Effector CD4-positive, alpha-beta T cell (primary cell): Measurements from ENCODE around the gene NPAT.
"Not testable (repeated sequence)": the region's sequence is repeated elsewhere in the genome, so short reads cannot be mapped to it uniquely, and the experiment has no call there.

Experiments used
- DNase-seq: peaks from one replicate; pipeline ENCODE4 v3.0.0-alpha.2; 2020

NPAT gene

DNA sequence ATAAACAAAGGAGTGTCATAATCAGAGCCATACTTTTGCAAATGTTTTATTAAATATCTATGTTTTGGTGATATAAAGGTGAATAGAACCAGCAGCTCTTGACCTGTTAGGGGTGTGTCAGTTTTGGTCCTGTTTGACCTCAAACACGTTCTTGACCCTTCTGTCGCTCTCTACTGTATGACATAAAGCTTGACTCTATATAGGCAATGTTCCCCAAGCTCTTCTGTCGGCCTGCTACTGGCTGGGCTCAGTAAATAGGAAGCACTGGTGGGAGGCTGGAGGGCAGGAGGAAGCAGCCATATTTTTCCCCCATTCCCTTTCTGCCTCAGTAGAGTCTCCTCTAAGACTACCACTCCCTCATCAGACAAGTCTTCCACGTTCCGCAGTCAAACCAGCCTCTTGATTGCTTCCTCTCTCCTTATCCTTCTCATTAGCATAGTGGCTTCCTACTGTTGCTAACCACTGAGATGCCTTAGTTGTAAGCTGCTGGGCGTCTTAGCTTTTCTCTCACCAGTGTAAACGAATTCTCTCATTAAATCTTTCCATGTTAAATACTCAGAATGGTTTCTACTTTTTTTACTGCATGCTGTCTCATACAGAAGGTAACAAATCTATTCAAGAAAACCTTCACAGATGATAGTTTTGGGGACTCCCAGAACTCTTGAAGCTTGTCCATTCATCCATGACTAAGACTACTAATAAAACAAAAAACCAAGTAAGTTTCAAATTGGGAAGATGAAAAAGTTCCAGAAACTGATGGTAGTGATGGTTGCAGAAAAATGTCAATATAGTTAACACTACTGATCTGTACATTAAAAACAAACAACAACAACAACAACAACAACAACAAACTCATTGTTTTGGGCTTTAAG lies 3.3 kb downstream of the NPAT start:
- DNase-seq = no peak

DNA sequence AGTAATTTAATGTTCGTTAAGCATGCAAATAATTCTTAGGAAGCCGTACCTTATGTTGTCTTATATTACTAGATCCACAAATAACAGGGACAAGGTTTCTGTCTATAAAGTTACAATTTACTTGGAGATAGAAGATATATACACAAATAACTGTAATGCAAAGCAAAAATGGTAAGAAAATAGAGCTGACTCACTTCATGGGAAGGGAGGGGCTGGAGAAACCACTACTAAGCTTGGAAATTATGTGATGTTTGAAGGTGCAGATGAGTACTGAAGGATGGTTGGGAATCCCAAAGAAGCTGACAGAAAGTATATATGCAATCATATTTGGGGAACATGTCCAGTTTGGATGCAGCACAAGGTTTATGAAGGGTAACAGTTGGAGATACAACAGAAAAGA lies 4.0 kb downstream of the NPAT start:
- DNase-seq = no peak

DNA sequence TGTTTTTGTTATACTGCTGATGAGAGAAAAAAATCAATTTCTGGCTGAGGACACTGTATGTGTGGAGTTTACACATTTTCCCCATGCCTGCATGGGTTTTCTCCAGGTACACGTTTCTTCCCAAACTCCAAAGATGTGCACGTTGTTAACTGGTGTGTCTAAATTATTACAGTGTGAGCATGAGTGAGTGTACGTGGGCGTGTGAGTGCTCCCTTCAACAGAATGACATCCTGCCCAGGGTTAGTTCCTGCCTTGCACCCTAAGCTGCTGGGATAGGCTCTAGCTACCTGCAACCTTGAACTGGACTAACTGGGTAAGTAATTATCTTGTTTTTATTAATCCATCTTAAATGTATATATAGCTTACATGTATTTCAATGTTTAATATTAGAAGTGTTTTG lies 5.5 kb downstream of the NPAT start:
- DNase-seq = no peak

DNA sequence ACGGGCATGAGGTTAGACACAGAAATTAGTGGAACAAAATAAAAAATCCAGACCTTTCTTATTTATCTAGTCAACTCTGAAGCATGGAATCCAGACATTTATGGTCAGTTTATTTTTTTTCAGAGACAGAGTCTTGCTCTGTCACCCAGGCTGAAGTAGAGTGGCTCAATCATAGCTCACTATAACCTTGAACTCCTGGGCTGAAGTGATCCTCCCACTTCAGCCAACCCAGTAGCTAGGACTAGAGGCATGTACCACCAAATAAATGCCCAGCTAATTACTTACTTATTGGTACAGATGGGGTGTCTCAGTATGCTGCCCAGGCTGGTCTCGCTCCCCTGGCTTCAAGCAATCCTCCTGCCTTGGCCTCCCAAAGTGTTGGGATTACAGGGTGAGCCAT lies 8.7 kb downstream of the NPAT start:
- no peak for DNase-seq

DNA sequence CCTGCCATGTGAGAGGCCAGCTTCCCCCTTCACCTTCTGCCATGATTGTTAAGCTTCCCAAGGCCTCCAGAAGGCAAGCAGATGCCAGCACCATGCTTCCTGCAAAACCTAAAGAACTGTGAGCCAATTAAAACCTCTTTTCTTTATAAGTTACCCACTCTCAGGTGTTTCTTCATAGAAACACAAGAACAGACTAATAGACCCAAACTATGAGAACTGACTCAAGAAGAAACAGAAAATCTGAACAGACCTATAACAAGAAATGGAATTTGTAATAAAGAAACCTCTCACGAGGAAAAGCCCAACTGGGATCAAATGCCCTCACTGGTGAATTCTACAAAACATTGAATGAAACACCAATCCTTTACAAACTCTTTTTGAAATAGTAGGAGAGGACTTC lies 12.0 kb downstream of the NPAT start:
- no peak for DNase-seq

DNA sequence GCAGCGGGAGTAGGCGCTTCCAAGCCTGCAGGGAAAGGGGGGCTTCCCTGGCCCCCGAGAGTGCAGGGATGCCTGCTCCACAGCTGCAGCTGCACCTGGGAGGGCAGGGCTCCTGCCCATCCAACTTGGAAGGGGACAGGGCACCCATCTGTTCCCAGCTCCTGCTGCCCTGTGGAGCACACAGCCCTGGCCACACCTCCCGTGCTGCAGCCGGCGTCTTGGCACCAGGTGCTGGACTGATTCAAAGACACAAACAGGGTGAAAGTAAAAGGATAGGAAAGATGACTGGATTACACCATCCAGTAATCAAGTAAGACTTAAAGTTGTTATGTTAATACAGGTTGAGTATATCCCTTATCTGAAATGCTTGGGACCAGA lies 14.8 kb downstream of the NPAT start:
- DNase-seq = no peak

DNA sequence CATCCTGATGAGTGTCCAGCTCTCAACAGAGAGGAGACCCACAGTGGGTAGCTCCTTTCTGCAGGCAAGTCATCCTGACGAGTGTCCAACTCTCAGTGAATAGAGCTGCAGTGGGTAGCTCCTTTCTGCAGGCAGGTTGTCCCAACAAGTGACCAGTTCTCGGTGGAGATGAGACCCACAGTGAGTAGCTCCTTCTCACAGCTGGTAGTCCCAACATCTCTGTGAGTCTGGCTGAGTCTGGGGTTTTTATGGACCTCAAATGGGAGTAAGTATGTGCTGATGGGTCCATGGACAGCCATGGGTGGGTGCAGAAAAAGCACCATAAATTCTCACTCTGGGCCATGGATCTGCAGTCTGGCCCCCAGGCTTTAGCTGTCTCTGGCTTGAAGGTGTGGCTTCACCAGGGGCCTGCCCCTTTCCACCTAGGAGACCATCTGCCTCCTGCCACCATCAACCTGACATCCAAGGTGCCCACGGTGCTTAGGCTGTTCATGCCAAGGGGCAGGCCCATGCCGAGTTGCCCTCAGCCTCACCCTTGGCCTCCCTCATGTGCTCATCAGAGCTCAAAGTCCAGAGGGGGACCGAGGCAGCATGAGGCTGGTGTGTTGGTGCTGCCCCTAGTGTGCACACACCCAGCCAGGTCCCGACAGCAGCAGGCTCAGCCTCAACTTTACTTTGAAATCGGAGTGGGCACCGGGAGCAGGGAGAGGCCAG lies 15.3 kb downstream of the NPAT start:
- no peak for DNase-seq

DNA sequence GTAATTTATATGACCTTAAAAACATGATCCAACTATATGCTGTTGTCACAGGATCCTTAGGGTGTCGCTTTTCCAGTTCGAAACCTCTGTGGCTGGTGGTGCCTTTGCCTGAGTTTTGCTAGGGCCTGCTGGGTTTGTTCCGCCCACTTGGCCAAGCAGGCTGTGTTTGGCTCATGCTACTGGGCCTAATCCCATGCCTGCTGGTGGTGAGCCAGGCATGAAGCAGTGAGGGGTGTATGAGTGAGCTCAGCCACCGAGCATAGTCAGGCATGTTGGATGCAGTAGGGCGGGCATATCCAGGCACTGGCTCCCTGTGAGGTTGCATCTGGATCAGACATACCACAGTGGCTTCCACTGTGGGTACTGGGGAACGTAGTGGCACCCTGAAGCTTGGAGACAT lies 16.3 kb downstream of the NPAT start:
- no peak for DNase-seq

DNA sequence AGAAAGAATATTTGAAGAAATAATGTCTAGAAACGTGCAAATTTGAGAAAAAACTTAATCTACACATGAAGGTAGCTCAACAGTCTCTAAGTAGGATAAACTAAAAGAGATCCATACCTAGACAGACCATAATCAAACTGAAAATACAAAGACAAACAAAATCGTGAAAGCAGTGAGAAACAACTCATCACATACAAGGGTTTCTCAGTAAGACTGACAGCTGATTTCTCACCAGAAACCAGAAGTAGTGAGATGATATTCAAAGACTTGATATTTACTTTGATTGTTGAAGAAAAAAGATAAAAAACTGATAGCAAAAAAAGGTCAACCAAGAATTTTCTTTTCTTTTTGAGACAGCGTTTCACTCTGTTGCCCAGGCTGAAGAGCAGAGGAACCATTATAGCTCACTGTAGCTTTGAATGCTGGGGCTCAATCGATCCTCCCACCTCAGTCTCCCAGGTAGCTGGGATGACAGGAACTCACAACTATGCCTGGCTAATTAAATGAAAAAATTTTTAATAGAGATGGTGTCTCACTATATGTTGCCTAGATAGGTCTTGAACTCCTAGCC lies 17.4 kb downstream of the NPAT start:
- DNase-seq = no peak

DNA sequence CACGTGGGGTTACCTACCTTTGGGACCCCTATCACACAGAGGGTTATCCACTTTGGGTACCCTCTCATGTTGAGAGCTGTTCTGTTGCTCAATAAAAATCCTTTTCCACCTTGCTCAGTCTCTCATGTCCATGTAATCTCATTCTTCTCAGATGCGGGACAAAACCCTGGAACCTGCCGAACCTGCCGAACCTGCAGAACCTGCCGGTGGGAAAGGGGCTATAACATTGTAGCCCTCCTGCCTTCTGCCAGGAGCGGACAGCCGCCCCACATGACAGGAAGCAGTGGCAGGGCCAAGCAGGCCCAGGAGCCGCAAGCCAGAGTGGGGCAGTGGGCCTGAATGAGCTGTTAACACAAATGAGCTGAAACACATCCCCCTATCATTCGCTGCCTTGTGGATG lies 18.1 kb downstream of the NPAT start:
- no peak for DNase-seq

DNA sequence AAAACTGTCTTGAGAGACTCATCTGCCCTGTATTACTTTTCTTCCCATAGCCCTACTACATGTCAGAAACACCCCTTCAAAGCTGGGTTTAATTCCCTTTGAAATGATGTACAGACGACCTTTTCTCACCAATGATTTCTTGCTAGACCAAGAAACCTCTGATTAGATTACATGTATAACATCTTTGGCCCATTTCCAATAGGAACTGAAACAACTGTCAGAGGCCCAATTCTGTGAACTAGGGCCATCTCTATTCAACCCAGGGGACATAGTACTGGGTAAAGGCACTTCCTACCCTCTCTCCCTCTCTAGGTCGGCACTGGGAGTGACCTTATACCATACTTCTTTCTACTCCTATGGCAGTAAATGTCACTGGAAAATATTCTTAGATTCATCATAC lies 19.4 kb downstream of the NPAT start:
- DNase-seq = no peak

DNA sequence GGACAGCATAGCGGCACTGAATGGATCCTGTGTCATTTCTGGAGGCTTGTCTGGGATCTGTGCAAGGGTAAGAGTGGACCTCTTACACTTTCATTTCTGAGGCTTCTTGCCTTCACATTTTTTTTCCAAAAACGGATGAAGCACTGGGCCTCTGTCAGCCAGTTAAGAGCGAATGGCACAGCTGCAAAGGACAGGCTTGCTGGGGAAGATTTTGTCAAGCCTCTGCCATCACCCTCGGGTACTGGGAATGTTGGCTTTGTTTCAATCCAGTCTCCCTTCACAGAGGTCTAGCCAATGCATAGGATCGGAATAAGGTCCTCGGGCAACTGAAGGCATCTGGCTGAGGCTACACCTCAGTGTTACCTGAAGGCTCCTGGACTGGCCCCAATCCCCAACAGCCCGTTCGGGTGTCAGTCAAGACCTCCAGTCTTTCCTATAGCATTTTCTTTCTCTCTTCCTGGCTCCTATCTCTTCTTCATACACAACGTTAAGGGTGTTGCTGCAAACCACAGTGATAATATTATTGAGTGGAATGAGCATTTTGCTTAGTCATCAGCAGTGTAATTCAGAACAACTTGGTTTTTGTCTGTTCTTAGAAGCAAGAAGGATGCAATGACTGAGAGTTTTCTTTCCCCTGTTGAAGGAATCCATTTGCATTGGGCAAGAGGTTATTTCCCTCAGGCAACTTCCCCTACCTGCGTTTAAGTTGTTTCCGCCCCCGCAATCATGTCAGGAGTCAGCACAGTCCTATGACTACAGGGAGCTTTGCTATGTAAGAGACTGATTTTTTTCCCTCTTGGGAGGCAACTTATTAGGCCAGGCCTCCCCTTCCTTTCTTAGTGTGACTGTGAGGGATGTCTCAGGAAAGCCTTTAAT lies 22.8 kb downstream of the NPAT start:
- no peak for DNase-seq

DNA sequence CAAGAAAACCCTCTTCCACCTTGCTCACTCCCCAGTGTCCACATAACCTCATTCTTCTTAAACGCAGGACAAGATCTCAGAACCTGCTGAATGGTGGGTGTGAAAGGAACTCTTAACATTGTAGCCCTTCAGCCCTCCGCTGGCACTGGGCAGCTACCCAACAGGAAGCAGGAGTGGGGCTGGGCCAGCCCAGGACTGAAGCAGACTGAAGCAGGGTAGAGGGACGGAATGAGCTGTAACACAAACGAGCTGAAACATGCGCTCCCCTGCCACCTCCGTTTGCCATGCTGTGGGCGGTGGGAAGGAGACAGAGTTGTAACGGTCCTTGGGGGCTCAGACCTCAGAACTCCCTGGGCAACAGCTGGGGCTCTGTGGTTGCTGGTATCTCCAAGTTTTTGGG lies 23.6 kb downstream of the NPAT start:
- DNase-seq = no peak

DNA sequence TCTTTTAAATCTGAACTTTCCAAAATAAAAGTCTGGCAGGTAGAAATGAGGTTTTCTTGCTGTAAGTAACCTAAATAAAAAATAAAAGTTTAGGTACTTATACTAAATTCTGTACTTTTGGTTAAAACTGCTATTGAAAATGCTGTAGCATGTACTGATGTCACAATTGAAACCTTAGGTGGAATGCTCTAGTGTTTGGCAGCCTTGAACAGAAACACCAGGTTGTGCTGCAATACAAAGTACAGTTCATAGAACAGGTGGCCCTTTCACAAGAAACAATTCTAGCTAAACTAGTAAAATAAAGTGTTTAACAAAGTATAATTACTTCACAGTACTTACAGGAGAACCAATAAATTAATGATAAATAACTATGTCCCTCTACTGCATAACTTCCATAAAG lies 25.1 kb downstream of the NPAT start:
- DNase-seq = no peak

DNA sequence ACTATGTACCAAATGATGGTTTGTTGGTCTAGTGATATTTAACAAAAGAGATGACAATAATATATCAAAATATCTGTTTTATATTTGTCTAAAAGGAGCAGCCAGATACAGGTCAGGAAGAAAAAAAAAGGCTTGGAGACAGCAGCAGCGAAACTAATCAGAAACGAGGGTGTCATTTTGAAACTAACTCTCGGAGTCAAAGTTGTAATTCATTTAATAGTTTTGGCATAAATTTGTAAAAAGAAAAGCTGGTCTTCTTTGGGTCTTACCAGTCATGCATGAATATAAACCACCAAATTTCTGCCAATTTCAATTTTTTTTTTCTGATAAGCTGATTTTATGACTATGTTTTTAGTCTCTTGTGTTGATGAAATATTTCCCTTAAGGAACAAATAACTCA lies 25.5 kb downstream of the NPAT start:
- DNase-seq = no peak

DNA sequence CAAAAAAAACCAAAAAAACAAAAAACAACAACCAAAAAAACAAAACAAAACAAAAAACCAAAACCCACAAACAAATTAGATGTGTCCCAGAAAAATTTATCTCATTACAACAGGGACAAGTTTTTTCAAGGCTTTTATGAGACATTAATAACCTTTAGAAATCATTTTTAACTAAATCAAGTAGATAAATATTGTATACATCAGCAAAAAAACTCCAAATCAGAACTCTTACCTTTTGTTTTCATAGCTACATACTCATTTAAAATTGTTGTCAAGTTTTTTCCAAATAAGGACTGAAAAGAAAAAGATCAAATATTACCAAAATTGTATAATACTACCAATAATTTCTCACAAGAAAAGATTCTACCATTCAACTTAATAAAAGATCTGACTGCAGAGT lies 28.7 kb downstream of the NPAT start:
- DNase-seq = no peak

DNA sequence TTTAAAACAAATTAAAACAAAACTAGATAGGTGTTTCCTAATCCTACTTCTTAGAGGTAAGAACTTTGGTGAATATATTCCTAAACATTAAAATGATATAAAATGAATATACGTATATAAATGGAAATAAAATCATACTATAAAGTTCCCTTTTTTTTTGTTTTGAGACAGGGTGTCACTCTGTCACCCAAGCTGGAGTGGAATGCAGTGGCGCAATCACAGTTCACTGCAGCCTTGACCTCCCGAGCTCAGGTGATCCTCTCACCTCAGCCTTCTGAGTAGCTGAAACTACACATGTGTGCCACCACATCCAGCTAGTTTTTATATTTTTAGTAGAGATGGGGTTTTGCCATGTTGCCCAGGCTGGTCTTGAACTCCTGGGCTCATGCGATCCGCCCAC lies 44.9 kb downstream of the NPAT start:
- DNase-seq = no peak

DNA sequence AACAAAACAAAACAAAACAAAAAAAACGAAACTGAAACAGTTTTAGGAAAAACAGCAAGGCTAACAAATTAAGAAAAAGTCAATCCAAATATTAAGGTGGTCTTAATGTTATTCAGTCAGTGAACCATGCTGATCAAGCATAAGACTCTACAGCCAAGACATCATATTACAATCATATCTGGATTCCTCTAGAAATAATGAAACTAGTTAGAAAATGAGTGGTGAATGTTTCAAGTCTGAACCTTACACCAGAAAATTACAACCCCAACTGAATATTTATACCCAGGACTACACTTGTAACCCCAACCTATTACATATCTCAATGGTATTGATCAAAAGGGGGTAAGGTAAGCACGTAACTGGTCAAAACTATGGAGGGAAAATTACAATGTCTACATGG lies 52.3 kb downstream of the NPAT start:
- DNase-seq = no peak

DNA sequence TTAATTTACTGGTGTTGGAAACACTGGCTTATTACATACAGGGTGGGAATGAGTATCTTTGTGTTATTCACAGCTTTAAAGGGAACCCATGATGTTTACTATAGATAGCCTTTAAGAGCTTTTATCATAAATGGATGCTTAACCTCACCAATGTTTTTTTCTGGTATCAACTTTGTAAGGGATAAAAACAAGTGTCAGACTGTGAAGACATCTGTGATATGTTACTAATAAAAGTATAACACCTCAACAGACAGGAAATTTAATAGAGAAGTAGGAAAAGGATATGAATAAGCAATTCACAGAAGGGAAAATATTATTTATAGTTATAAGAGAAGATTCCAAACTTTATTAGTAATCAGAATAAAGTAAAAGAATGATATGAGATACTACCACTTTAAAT lies 54.8 kb downstream of the NPAT start:
- DNase-seq = no peak

DNA sequence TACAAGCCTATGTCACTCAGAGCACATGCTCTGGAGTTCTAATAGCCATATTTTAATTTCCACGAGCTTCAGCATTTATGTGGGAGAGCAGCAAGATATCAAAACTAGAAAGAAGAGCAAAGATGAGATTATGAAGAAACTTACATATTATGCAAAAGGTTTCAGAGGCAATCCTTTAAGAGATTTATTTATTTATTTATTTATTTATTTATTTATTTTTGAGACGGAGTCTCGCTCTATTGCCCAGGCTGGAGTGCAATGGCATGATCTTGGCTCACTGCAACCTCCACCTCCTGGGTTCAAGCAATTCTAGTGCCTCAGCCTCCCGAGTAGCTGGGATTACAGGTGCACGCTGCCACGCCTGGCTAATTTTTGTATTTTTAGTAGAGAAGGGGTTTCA lies 59.6 kb downstream of the NPAT start:
- DNase-seq = not testable (repeated sequence)

DNA sequence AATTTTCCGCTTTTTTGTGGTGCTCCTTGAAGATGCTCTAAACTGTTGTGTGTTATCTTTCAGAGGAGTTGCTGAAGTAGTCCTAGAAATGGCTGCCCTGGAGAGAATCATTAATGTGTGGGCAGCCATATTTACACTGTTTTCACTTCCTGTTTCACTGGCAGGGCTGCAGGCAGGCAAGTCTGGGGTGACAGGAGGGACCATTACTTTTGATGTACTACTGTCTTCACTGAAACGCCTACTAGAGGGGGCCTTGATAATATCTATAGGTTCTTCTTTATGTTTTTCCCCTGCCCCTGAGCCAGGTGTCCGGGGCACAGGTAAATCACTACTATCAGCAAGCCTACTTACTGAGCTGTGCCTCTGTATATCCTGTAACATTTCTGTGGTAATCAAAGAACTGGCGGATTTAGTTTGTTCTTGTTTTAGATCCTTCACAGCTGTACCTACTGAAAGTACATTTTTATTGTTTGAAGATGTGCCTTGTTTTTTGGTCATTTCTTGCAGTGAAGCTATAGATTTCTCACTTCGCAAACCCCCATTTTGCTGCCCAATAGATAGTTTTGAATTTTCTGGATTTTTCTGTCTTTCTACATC lies 61.4 kb downstream of the NPAT start:
- no peak for DNase-seq

DNA sequence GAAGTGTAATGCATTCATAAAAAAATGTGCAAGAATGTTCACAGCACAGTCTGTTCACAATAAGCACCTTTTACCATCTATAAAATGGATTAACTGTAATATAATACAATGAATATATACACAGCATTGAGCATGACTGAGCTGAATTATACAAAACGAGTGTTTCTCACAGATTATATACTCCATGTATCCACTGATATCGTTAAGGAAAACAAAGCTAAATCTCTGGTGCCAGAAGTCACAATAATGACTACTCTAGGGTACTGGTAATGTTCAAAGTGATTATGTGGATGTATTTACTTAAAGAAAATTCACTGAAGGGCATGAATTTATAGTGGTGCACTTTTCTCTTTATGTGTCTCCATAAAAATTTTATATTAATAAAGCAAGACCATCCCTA lies 67.8 kb downstream of the NPAT start:
- no peak for DNase-seq

DNA sequence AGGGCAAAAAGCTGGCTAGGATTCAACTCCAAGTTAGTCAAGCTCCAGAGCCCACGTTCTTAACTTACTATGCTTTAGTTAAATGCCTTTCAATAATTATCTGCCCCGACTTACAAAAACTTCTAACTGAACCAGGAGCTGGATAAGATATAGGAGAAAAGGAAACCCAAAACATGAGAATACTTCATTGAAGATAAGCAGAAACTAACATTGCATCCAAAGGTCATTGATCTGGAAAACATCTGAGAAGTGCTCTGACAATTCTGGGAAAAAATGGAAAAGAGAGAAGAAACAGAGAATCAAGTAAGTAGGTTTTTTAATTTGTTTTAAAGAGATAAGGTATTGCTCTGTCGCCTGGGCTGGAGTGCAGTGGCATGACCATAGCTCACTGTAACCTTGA lies 73.9 kb downstream of the NPAT start:
- DNase-seq = no peak
